ENCODE data around the gene SLC38A11. TPM values are rescaled to one million over a fixed set of nuclear protein-coding genes. Genes with fewer than 3 reads are reported as not detected.

The SLC38A11 gene
- polyA plus RNA-seq, 1 of the 3 experiments (the other 2 are of a cell fraction) = not detected

GRCh38 chr2:164899121-164899520 lies 56.2 kb downstream of the SLC38A11 start:
- Histone ChIP-seq H3K9me3 (no peaks in the 10 kb centered on the region), H3K9ac (no peak overlapping the region), H3K4me3 (ENCODE audit: low read depth in 2 of 2, low read length in 1 of 2) (no peak overlapping the region), H3K27me3 (ENCODE audit: insufficient read depth) (no peaks in the 10 kb centered on the region), H3F3A (replicated peaks; ENCODE audit: insufficient read depth) (peaks cover 22% of the 10 kb centered on the region), H3K9me2 (no peaks in the 10 kb centered on the region), H2AFZ (ENCODE audit: low read depth) (no peak overlapping the region), H3K79me2 (ENCODE audit: insufficient read depth) (no peaks in the 10 kb centered on the region), H3K36me3 (replicated peaks in 1 of 2; ENCODE audit: control insufficient read depth in 1 of 2, insufficient read depth in 2 of 2, low read length in 1 of 2) (no peaks in the 10 kb centered on the region), H3K4me1 (ENCODE audit: control insufficient read depth in 1 of 2, insufficient read depth in 2 of 2, low read depth in 1 of 2, low read length in 1 of 2) (peaks cover 5 to 30% of the 10 kb centered on the region in 2 experiments), H4K20me1 (ENCODE audit: insufficient read depth) (no peaks in the 10 kb centered on the region), H3K27ac (ENCODE audit: low read depth in 2 of 2, low read length in 1 of 2) (no peak overlapping the region), H3K4me2 (no peak overlapping the region)
- 97% methylated on average over 1 of the region's 1 CpG for WGBS (ENCODE audit: low lambda C conversion rate)
- ChIA-PET CTCF (interaction anchor here (1.2 to 2.1 kb wide), 2 partner anchors 17 to 57 kb away, joined by 4 to 7 read pairs; partner anchors contain the start of gene COBLL1), POLR2A (no interaction called here)
- no peak for TF ChIP-seq JUND (IDR thresholded peaks at IDR 0.05)
- no peak for DNase-seq

- no peaks in the 10 kb centered on the region for H3K79me2 ChIP-seq (ENCODE audit: insufficient read depth)
- no peaks in the 10 kb centered on the region for H3K36me3 ChIP-seq (replicated peaks in 1 of 2; ENCODE audit: control insufficient read depth in 1 of 2, insufficient read depth in 2 of 2, low read length in 1 of 2)
- no peaks in the 10 kb centered on the region for H4K20me1 ChIP-seq (ENCODE audit: insufficient read depth)
- no peaks in the 10 kb centered on the region for H3K9me2 ChIP-seq
- no peak overlapping the region for H3K4me2 ChIP-seq
- H3F3A ChIP-seq (replicated peaks; ENCODE audit: insufficient read depth) = peaks cover 22% of the 10 kb centered on the region
- 58% methylated on average over 3 of the region's 3 CpGs for WGBS (ENCODE audit: low lambda C conversion rate)
- H3K4me3 ChIP-seq (ENCODE audit: low read depth in 2 of 2, low read length in 1 of 2) = no peak overlapping the region
- peaks cover 0 to 23% of the 10 kb centered on the region in 2 experiments; a peak in 3 of 4 replicates for H3K4me1 ChIP-seq (ENCODE audit: control insufficient read depth in 1 of 2, insufficient read depth in 2 of 2, low read depth in 1 of 2, low read length in 1 of 2)
- no peaks in the 10 kb centered on the region for H3K9me3 ChIP-seq
- no peak for DNase-seq
- ChIA-PET POLR2A (no interaction called here), CTCF (interaction anchor here (1.2 to 2.1 kb wide), 2 partner anchors 18 to 56 kb away, joined by 4 to 7 read pairs; partner anchors contain the start of gene COBLL1)
- TF ChIP-seq MXI1 (IDR thresholded peaks at IDR 0.05; ENCODE audit: low read depth, low read length) = no peak
- TF ChIP-seq FOXM1 (IDR thresholded peaks at IDR 0.05; ENCODE audit: low read depth) = no peak
- TF ChIP-seq, protein P1, sequence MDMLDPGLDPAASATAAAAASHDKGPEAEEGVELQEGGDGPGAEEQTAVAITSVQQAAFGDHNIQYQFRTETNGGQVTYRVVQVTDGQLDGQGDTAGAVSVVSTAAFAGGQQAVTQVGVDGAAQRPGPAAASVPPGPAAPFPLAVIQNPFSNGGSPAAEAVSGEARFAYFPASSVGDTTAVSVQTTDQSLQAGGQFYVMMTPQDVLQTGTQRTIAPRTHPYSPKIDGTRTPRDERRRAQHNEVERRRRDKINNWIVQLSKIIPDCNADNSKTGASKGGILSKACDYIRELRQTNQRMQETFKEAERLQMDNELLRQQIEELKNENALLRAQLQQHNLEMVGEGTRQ (IDR thresholded peaks at IDR 0.05; ENCODE audit: borderline replicate concordance, low read depth, low read length) = no peak
- TF ChIP-seq RCOR1 (IDR thresholded peaks at IDR 0.05; ENCODE audit: low read length) = no peak
- TF ChIP-seq, protein P2, sequence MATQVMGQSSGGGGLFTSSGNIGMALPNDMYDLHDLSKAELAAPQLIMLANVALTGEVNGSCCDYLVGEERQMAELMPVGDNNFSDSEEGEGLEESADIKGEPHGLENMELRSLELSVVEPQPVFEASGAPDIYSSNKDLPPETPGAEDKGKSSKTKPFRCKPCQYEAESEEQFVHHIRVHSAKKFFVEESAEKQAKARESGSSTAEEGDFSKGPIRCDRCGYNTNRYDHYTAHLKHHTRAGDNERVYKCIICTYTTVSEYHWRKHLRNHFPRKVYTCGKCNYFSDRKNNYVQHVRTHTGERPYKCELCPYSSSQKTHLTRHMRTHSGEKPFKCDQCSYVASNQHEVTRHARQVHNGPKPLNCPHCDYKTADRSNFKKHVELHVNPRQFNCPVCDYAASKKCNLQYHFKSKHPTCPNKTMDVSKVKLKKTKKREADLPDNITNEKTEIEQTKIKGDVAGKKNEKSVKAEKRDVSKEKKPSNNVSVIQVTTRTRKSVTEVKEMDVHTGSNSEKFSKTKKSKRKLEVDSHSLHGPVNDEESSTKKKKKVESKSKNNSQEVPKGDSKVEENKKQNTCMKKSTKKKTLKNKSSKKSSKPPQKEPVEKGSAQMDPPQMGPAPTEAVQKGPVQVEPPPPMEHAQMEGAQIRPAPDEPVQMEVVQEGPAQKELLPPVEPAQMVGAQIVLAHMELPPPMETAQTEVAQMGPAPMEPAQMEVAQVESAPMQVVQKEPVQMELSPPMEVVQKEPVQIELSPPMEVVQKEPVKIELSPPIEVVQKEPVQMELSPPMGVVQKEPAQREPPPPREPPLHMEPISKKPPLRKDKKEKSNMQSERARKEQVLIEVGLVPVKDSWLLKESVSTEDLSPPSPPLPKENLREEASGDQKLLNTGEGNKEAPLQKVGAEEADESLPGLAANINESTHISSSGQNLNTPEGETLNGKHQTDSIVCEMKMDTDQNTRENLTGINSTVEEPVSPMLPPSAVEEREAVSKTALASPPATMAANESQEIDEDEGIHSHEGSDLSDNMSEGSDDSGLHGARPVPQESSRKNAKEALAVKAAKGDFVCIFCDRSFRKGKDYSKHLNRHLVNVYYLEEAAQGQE (IDR thresholded peaks at IDR 0.05; ENCODE audit: low read depth, low read length) = no peak
- TF ChIP-seq, protein P3, sequence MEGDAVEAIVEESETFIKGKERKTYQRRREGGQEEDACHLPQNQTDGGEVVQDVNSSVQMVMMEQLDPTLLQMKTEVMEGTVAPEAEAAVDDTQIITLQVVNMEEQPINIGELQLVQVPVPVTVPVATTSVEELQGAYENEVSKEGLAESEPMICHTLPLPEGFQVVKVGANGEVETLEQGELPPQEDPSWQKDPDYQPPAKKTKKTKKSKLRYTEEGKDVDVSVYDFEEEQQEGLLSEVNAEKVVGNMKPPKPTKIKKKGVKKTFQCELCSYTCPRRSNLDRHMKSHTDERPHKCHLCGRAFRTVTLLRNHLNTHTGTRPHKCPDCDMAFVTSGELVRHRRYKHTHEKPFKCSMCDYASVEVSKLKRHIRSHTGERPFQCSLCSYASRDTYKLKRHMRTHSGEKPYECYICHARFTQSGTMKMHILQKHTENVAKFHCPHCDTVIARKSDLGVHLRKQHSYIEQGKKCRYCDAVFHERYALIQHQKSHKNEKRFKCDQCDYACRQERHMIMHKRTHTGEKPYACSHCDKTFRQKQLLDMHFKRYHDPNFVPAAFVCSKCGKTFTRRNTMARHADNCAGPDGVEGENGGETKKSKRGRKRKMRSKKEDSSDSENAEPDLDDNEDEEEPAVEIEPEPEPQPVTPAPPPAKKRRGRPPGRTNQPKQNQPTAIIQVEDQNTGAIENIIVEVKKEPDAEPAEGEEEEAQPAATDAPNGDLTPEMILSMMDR (IDR thresholded peaks at IDR 0.05) = no peak
- 0 out of 2 replicates have a peak, but pooled peaks have one; percentile 16 for TF ChIP-seq GATA2 (CRISPR knock-in tag; IDR thresholded peaks at IDR 0.05)
- TF ChIP-seq TCF12 (IDR thresholded peaks at IDR 0.05) = 0 out of 2 replicates have a peak, but pooled peaks have one; percentile 3
- TF ChIP-seq, protein P4, sequence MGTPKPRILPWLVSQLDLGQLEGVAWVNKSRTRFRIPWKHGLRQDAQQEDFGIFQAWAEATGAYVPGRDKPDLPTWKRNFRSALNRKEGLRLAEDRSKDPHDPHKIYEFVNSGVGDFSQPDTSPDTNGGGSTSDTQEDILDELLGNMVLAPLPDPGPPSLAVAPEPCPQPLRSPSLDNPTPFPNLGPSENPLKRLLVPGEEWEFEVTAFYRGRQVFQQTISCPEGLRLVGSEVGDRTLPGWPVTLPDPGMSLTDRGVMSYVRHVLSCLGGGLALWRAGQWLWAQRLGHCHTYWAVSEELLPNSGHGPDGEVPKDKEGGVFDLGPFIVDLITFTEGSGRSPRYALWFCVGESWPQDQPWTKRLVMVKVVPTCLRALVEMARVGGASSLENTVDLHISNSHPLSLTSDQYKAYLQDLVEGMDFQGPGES (IDR thresholded peaks at IDR 0.05; ENCODE audit: low read depth, low read length) = no peak
- H3K27ac ChIP-seq (ENCODE audit: low read depth in 2 of 2, low read length in 1 of 2) = no peak overlapping the region
- no peak overlapping the region for H3K9ac ChIP-seq
- H3K27me3 ChIP-seq (ENCODE audit: insufficient read depth) = no peaks in the 10 kb centered on the region
- H2AFZ ChIP-seq (ENCODE audit: low read depth) = peak overlapping the region; percentile 64; the same call in 1 of the 2 replicates
These were observed 56.9 kb downstream of the SLC38A11 start for GRCh38 chr2:164898475-164898874.

Measured in SK-N-SH (cell line).